ENCODE measurements around the gene CLIC4.
A peak's percentile ranks its signal among the peaks of the same experiment; 100 is the strongest.

CLIC4 gene

DNA sequence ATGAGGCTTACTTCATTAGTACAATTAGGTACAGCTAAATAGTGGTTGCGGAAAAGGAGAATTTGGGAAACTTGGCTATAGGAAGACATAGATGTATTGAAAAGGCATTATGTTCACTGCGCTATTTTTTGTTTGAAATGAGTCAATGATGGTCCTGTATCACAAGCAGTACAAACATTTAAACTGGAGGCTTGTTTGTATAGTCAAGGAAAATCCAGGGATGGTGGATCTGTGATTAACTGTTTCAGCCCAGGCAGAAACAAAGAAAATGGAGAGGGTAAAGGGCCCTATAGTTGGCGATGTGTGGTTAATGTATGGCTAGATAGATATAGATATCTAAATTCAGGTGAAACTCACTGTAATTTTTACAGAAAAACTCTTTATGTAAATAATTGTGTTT is 79.9 kb downstream of the CLIC4 start:
- no peak for DNase-seq

- no peak for DNase-seq
Measured at GRCh38 chr1:24826510-24826909, 81.3 kb downstream of the CLIC4 start.

DNA sequence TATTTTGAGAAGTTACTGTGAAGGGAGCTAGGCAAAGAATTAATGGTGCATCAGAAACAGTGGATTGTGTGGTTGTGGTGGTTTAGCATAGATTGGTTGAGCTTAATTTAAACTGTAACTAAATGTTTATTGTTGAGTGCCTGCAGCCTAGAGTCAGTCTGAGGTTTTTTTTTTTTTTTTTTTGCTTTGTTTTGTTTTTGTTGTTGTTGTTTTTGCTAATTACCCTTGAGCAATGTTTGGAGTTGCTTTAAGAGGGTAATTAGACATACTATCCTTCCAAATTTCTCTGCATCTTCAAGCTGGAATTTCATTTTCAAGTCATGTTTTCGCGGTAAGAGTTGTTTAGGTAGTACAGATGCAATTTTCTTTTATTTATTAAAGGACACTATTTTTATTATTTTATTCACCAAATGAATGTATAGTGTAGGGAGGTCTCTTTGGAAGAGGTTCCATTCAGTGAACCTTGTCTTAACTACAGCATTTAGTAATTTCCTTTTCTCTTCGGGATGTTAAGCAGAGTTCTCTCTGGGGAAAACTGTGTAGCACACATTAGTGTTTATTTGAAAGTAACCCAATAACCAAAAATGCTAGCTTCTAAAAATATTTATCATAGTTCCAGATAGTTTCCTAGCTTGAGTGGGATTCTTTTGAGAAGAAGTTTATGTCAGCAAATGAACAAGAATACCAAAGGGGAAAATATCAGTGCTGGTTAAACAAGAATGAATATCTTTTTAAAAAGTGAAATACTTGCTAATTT is 82.3 kb downstream of the CLIC4 start:
- no peak for DNase-seq

DNA sequence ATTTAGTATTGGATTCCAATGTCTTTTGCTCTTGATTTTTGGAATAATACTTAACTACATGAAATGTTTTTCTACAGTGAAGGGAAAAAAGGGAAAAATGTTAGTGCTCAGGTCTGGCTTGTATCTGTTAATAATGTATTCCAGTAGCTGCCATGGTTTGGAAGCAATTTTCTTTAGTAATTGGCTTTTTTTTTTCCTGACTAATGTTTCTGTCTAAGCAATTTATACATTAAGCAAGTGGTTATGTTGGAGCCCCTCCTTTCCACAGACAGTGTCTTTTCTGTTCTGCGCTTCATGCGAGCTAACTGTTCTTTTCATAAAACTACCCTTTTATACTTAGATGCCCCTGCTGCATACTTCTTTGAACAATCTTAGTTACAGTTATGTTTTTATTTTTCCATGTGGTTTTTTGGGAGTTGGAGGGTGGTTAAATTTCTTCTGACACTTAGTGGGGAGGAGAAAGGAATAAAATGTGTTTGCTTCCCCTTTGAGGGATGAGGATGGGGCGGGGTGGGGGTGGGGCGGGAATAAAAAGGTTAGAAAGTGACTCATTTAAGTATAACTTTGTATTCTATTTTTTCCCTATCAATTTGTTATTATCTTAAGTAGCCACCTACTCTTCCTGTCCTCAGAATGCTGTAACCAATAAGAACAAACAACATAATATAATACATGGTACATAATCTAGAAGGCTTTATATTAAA is 83.1 kb downstream of the CLIC4 start:
- DNase-seq: no peak

- DNase-seq: no peak
Measured at GRCh38 chr1:24828887-24829192, 83.6 kb downstream of the CLIC4 start.

DNA sequence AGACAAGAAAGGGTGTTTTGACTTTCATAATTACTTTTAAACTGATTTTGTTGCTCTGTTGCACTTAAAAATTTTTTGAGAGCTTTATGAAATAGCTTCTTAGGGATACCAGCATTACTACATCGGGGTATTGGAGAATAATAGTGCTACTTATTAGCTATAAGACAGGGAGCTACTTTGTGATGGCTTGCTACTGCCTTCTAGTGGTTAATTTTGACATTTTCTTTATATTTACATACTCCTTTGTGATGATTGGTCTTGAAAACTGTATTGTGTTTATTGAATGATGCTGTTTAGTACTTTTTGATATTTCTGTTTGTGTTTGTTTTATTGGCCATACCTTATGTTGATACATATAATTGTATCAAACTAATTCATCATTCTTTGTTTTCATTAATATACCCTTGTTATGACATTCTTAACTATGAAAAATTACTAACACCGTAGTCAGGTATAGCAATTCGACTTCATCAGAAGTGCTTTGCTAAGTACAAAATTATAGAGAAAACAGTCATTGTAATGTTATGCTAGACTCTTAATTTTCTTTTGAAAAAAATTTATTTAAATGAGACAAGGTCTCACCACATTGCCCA is 85.5 kb downstream of the CLIC4 start:
- DNase-seq: peak; percentile 64

DNA sequence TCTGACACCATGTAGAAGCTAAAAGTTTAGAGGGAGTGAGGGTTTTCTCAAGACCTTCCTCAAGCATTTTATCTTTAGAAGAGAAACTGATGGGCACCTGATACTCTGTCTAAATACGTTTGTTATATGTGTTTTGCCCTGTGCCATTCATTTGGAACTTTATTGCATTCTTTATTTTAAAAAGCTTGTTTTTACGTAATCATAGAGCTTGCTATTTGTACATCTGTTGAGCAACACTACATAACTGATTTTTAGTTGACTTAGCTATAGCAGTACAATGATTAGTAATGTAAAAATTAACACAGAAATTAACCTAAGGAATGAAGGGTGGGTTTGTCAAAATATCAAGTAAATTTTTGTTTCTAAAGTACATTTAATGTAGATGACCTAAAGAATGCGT is 96.3 kb downstream of the CLIC4 start:
- no peak for DNase-seq

DNA sequence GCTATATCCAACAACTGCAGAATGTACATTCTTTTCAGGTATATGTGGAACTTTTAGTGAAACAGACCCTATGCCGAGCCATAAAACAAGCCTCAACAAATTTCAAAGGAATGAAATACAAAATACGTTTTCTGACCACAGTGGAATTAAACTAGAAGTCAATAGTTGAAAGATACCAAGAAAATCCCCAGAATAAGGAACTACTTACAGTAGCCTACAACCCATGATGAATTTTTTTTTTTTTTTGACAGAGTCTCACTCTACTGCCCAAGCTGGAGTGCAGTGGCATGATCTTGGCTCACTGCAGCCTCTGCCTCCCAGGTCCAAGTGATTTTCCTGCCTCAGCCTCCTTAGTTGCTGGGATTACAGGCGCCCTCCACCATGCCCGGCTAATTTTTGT is 101.4 kb downstream of the CLIC4 start:
- DNase-seq: no peak

- DNase-seq: peak; percentile 39
Measured at GRCh38 chr1:24847995-24848881, 103.0 kb downstream of the CLIC4 start.

DNA sequence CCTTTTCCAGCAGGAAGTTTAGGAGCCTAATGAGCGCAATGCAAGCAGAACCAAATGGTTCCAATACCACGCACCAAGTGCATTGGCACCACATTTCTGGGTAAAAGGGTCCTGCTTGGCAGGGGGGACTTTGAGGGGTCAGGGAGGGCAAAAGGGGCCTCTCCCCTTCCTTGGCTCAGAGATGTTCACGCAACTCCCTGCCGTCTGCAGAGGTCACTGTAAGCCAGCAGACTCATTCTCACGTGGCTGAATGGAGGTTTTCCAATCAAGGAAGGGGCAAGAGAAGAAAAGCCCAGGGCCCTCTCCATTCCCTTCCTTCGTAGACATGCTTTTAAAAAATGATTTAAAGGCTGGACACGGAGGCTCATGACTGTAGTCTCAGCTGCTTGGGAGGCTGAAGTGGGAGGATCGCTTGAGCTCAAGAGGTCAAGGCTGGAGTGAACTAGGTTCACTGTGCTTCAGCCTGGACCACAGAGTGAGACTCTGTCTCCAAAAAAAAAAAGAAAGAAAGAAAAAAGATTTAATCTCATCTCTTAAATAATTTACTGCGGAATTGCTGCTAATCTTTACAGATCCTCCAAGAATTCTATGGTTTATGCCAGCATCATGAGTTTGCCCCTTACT is 104.5 kb downstream of the CLIC4 start:
- no peak for DNase-seq

DNA sequence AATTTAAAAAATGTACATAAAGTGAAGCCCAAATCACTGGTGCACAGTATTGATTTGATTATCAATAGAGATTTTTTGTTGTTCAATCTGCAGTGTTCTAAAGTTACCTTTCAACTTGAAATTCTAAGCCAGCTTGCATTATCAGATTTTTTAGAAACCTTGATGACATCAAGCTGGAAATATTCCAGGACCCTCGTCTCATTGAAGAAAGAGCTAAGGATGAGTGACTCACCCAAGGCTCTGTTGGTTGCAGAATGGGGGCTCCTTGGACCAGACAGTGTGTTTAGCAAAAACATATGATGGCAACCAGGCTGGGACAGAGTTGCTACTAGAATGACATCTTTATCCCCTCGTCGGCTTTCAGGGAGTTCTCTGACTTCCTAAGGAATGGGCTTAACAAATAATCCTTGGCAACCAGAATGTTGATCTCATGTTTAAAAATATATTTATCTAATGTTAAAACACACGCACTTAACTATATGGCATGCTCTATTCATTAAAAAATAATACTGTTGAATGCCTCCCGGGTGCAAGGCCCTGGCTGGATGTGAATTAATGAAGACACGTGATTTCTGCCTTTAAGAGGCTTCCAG is 105.2 kb downstream of the CLIC4 start:
- DNase-seq: no peak

GRCh38 chr1:24853649-24854048 is 108.4 kb downstream of the CLIC4 start:
- no peak for DNase-seq

- no peak for DNase-seq
Measured at GRCh38 chr1:24855474-24855873, 110.2 kb downstream of the CLIC4 start.

DNA sequence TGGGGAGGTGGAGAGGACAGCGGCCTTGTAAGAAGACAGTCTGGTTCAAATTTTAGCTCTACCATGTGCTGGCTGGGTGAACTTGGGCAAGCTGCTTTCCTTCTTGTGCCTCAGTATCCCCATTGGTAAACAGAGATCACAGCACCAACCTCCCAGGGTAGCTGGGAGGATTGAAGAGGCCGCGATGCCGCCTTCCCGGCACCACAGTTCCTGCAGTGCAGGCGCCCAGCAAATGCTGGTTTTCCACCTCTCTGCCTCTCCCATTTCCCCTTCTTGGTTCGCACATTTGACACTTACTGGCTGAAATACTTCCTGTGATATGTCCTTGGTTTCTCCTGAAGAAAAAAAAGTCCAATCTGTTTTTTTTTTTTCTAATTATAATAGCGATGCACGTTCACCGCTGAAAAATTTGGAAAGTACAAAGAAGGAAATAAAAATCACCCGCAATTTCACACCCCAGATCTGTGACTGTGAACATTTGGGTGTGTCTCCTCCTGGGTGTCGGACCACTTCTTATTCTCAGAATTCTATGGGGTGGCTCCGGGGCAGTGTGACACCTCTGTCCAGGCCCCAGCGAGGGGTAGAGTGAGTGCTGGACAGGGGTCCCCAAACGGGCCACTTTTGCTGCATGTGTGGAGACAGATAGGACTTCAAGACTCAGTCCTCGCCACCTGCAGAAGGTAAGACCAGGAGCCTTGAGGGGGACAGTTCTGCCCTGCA is 111.7 kb downstream of the CLIC4 start:
- no peak for DNase-seq

GRCh38 chr1:24857507-24858133 is 112.4 kb downstream of the CLIC4 start:
- no peak for DNase-seq

DNA sequence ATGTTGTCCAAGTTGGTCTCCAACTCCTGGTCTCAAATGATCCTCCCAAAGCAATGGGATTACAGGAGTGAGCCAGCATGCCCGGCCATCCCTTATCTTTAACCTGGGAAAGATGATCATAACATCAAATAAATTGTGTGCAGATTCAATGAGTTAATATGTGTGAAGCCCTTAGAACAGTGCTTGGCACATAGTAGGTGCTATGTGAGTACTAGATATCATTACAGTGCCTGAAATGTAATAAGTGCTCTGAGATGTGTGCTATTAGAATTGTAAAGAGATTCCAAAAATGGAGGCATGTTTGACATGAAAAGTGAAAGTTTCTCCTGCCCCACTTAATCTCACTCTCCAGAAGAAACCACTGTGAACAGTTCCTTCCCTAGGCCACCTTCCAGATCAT is 113.0 kb downstream of the CLIC4 start:
- no peak for DNase-seq

GRCh38 chr1:24859063-24860010 is 114.1 kb downstream of the CLIC4 start:
- DNase-seq: no peak

DNA sequence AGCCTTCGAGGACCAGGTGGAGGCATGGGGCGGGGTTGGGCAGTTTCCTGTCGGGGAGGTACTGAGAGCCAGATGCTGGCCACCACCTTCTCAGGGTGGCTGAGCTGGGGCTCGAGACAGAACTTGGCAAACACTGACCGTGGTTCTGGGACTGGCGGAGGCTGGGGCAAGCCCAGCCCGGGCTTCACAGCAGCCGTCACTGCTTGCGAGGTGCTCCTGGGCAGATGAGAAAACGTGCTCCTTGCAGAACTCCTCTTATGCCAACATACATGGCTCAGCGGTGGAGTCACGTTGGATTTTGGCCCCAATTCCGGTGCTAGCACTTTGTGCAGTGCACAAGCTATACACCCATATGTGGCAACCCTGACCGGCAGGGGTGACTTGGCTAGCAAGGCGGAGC is 115.6 kb downstream of the CLIC4 start:
- no peak for DNase-seq

- no peak for DNase-seq
Measured at GRCh38 chr1:24861821-24862727, 116.8 kb downstream of the CLIC4 start.

Measured in kidney glomerular epithelial cell (primary cell).